NCI-H1436 (cell line): ENCODE data around the gene TES.
"Not testable (repeated sequence)": the region's sequence is repeated elsewhere in the genome, so short reads cannot be mapped to it uniquely, and the experiment has no call there.

Experiments used
- DNase-seq: peaks from one replicate; lab custom pipeline; 2025; lab: John Stamatoyannopoulos, UW

The TES gene, protein sequence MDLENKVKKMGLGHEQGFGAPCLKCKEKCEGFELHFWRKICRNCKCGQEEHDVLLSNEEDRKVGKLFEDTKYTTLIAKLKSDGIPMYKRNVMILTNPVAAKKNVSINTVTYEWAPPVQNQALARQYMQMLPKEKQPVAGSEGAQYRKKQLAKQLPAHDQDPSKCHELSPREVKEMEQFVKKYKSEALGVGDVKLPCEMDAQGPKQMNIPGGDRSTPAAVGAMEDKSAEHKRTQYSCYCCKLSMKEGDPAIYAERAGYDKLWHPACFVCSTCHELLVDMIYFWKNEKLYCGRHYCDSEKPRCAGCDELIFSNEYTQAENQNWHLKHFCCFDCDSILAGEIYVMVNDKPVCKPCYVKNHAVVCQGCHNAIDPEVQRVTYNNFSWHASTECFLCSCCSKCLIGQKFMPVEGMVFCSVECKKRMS

DNA sequence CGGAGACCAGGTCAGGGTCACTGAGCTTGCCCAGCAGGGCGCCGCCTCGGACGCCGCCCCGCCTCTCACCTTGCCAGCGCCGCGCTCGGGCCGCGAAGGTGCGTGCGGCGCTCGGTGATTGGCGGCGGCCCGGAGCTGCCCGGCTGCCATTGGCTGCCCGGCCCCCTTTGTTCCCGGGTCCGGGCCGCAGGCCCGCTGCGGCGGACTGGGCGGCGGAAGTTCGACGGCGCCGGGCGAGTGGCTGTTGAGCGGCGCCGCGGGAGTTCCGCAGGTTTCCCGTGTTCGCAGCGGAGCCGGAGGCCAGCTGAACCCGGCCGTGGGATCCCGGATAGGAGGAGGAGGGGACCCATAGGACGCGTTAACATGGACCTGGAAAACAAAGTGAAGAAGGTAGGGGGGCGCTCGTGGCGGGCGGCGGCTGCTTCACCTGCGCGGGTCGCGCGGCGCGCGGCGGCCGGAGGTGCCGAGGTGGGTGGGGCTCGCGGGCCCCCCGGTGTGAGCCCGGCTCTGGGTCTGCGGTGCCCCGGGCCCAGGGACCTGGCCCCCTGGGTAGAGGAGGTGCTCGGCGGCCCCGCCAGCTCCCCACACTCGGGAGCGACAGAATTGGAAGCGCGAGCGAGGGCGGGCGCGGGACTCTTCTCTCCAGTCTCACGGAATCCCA is at the start of gene TES:
TSS of gene TES (plus strand) at position 195 of the 661 bp plus-strand sequence. CDS start at position 364, 169 bp downstream.
- DNase-seq: peak; percentile 61

DNA sequence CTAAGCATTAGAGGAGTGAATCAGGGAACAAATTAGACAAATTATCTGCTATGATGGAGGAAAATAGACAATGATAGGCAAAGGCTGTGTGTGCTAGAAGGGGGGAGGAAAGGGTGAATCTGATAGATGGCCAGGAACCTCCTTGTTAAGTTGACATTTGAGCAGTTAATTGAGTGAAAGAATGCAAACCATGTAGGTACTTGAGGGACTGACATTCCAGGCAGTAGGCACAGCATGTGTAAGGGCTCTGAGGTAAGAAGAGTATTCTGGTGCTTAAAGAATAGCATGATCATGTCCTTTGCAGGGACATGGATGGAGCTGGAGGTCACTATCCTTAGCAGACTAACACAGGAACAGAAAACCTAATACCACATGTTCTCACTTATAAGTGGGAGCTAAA is 48.6 kb upstream of the TES start:
- no peak for DNase-seq

DNA sequence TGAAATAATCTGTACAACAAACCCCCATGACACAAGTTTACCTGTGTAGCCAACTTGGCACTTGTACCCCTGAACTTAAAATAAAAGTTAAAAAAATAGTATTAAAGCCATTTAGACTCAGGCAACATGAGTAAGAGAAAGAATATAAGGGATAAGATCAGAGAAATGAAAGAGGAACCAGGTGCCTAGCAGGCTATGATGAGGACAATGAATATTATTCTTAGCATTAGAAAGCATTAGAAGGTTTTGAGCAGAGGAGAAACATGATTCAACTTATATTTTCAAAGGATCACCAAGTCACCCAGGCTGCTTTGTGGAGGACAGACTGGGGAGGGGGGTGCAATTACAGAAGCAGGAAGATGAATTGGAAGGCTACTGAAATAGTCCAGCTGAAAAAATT is 48.1 kb upstream of the TES start:
- no peak for DNase-seq

DNA sequence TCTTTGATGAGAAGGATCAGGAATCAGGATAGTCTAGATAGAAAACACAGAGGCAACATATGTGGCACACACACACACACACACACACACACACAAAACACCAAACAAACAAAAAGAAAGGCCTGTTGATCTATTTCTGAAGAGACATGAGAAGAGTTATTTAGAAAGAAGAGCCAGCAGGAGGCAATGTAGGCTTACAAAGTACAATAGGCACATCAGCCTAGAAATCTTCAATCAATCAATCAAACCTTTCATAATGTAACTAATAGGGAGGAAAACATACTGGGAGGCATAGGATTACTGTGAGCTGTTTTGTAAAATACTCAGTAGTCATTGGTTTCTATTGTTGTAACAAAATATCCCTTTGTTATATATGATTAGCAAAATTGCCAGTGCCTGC is 47.3 kb upstream of the TES start:
- DNase-seq: no peak

DNA sequence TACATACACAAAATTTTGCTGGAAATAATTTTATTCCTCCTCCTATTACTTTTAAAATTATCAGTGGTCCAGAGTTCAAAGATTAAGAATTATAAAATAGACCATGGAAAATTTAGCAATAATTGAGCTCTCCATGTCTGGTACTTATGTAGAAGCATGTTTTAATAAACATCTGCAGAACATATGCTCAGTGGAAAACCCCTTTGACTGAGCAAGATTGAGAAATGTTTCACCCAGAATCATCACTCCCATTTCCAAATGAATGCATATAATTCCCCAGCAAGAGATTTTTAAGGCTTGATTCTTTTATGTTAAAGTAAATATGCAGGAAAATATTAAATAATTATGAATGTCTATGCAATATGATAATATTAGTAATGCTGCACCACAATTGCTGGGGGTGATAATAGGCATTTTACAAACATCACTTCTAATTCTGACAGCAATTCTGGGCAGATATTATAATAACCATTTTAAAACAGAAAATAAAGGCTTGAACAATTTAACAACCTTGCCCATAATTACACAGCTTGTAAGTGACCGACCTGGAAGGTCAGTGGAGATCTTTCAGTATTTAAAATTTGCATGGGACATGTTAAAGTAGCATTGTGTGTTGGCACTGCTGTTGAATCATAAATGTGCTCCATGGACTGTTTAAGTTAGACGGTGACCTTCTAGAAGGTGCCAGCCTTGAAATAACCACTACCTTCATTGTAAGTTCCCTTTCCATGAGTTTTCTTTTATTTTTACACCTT is 45.6 kb upstream of the TES start:
- no peak for DNase-seq

DNA sequence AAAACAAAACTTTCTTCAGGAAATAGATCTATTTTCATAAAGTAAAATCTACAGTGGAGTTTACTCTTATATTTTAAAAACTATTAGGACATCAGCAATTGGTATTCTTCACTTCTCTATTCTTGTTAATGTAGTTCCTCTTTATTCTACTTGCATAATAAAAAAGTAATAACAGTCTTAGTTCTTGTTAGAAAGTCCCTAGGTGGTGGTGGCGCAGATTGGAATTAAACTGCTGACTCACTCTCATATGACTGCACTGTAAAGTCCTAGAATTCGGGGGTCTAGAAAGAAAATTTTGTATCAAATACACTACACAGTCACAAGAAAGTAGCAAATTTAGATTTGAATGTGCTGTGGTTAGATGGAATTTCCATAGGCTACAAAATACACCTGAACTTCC is 44.6 kb upstream of the TES start:
- no peak for DNase-seq

DNA sequence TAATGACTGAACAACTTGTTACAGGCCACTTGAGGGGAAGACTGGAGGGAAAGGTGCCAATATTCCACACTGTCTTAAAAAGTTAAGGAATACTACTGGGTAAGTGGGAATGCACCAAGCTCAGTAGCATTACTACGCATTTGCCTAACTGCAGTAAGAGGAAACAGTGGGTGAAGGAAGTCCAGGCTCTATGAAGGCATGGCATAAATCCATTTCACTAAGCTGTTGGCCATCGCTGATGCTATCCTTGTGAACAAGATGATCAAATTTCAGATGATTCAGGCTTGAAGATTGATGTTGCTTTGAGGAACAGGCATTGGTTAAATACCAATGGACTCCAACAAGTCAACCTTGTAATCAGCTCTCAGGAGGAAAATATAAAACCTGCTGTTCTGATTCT is 44.2 kb upstream of the TES start:
- DNase-seq: no peak

DNA sequence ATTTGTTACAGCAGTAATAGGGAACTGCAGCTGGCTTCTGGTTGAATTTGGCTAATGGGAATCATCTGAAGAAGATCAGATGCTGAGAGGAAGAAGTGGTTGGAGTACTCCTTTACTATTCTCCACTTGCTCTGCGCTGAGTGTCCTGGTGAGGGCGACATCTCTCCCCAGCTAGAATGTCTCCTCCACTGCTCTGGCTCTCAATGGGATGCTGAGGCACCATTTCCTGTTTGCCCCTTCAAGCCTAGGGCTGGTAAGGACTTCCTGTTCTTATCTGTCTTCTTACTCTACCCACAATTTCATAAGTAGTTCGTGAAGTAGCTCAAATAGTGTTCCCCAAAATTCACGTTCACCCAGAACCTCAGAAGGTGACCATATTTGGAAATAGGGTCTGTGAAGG is 43.2 kb upstream of the TES start:
- no peak for DNase-seq

DNA sequence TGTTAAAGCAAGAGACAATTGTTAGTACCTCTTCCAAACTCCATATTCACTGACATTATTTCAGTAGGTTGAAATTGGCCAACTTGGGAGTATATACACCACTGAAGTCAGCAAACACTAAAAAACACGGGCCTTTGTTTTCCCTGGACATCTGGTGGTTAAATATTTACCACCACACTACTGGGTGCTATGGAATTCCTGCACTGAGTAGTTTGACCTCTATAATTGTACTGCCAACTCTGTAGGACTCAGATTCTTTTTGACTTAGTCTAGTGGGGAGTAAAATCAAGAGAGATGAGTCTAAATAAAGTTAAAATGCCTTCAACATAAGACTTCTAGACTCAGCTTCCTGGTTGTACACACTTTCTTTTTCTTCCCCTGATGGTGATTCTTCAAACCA is 41.3 kb upstream of the TES start:
- DNase-seq: no peak

DNA sequence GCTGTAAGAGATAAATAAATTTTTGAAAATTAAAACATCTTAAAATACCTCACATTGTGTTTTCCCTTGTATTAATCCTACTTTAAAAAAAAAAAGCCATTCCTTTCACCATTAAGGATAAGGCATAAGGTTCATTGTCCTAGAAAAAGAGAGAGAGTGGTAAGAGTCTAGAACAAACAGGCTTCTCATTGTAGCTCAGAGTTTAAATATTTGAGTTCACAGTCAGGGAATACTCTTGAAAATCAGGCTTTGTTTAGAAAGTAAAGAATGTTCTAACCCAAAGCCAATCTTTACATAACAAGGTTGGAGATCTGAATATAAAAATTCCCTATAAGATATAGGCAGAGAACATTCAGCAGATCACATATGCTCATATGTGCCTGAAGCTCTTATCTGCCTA is 40.2 kb upstream of the TES start:
- no peak for DNase-seq

DNA sequence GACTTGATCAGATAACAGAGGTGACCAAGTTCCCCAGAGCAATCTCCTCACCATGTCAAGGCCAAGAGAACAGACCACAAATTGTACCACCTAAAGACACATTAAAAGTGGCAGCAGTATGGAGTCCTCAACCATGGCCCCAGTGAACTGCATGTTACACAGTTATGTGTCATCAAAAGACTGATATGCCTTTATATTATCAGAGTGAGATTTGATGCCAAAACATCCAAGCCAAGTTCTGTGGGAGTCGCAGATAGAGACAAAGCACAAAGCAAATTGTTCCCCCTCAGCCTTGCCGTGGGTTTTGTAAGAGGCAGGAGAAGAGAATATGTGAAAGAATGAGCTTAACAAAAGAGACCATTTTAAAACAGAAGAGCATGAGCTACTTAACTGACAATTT is 39.2 kb upstream of the TES start:
- no peak for DNase-seq

DNA sequence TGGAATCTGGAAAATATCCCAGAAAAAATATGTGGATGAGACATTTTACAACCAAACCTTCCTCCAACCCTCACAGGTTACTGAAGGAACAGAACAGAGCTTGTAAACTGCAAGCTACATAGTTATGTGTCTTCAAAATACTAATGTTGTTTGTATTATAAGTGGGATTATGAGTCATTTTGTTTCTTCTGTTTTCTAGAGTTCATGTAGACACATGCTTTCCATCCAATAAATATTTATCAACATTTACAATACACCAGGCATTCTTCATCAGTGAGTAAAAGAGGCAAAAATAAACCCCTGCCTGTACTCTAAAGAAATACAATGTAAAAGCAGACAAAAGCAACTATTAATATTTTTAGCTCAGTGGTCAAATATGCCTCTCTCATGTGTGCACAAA is 38.0 kb upstream of the TES start:
- DNase-seq: no peak

DNA sequence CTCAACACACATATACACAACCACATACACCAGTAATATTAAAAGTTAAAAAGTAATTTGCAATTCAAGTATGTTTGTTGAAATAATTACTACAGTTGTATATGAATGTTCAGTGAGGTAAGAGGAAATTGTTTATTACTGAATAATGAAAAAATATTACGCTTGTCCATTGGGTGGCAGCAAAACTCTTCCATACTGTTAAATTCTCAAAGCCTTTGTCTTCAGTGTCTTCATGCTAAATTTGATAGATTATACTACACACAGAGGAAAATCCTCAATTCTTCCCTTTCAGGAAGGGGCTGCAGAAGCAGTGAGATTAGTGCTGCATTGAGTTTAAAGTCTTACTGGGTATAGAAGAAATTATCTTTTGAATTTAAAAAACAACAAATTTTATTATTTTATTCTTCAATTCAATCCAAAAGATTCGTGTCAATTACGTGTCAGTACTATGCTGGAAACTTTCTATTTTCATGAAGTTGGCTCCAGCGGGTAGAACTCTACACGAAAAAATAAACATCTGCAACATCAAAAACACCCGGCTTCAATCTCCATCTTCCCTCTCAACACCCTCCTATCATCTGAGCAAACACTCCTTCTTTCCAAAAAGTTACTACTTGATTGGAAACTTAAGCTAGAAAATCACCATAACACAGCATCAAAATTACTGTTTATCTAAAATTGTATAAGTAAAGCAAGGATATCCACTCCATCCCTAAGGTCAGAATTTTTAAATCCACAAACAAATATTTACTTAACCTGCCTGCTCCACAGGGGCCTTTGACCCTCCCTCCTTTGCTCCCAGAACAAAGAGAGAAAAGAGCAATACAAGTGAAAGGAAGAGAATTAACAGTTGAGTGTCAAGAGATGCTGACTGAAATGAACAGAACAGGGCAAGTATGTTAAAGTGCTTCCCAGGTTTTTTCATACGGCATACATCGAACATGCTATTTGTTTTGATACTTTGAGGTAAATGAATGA is 37.0 kb upstream of the TES start:
- DNase-seq: peak; percentile 13

DNA sequence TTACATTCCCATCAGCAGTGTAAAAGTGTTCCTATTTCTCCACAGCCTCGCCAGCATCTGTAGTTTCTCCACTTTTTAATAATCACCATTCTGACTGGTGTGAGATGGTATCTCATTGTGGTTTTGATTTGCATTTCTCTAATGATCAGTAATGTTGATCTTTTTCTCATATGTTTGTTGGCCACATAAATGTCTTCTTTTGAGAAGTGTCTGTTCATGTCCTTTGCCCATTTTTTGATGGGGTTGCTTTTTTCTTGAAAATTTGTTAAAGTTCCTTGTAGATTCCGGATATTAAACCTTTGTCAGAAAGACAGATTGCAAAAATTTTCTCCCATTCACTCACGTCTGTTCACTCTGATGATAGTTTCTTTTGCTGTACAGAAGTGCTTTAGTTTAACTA is 35.2 kb upstream of the TES start:
- not testable (repeated sequence) for DNase-seq

DNA sequence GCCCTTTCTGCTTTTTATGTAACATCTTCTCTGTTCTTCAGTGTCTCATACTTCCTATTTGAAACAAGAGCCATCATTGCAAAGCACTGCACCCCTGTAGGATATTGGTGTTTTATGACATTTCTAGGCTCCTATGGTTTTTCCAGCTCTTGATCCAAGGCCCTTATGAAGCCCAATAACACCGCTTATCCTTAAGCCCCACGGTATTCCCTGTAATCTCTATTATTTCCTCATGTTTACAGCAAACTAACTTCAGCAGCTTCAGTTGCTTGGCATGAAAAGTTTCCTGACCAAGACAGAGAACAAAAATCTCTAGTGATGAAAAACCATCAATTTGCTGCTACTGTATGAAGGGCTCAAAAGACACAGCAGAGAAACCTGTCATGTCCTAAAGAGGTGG is 34.1 kb upstream of the TES start:
- DNase-seq: no peak

DNA sequence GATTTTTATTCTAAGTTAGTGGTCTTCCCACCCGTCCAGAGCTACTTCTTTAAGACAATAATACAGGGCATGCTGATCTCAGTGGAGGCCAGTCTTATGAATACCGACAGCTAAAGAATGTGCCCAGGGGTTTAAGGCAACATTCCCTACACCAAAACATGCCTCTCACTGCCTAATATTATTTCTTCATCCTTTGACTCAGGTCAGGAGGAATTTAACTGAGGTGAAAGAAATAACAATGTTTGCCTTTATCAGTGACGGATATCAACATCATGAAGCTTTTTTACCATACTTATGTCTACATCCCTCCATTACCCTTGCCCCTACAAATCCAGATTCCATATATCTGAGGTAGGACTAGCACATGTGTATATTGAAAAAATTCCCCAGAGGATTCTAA is 33.3 kb upstream of the TES start:
- no peak for DNase-seq

DNA sequence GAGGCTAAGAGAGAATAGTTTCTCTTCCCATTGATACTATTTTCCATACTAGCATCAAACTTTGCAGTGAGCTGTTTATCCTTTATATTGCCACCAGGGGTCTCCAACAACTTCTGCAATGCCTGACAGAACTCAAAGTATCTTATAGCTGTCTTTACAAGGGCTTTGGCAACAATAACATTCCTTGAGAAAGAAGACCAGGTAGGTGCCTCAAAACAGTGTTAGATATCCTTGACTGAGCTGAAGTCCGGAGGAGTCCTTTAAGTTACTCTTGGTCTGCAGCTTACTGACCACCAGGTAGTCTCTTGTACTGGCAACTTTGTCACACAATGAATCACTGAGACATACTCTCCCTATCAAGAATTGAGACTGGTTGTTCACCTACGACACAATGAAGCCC is 30.0 kb upstream of the TES start:
- DNase-seq: peak; percentile 0

DNA sequence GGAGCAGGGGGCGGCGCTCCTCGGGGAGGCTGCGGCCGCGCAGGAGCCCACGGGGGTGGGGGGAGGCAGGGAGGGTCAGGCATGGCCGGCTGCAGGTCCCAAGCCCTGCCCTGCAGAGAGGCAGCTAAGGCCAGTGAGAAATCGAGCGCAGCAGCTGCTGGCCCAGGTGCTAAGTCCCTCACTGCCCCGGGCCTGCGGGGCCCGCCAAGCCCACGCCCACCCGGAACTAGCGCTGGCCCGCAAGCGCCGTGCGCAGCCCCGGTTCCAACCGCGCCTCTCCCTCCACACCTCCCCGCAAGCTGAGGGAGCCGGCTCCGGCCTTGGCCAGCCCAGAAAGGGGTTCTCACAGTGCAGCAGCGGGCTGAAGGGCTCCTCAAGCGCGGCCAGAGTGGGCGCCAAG is 28.3 kb upstream of the TES start:
- no peak for DNase-seq

DNA sequence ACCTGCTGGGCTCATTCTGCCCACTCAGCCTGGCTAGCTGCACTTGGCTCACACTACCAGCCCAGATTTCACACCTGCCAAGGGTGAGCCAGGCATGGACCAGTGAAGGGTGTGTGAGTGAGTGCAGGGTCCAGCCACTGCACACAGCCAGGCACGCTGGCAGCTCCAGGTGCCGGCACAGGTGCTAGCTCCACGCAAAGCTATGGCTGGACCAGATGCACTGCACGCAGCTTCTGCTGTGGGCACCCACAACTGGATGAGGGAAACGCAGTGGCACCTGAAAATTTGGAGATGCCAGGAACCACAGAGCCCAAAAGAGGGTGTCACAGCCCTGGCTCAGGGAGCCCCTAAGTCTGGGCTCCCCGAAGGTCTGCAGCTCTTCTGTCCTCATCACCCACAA is 24.9 kb upstream of the TES start:
- DNase-seq: no peak

DNA sequence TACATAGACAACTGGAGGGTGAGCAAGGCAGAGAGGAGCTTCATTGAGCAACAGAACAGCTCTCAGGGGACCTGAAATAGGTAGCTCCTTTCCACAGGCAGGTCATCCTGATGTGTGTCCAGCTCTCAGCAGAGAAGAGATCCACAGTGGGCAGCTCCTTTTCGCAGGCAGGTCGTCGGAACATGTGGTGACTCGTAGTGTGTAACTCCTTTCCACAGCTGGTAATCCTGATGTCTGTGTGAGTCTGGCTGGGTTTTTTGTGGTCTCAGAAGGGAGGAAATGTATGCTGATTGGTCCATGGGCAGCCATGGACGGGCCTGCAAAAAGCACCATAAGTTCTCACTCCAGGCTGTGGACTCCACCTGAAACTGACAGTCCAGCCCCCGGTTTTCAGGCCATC is 24.4 kb upstream of the TES start:
- no peak for DNase-seq

DNA sequence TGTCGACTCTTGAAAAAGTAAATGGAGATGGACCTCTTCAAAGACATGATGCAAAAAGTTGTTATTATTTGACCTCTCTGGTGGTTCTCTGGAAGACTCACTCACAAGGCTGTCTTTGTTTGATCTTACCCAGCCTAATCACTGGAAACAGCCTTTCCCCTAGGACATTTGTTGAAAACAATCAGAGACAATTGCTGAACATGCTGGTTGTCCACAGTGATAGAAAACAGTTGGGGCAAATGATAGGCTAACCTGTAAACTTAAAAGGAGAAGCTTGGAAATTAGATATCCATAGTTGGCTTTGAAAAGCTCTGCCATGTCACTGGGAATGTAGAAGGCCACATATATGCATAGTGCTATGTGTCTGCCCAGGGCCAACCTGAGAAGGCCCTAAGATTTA is 22.9 kb upstream of the TES start:
- DNase-seq: no peak
